HL-60 (cell line): Measurements from ENCODE around the gene METTL25.

Source experiments
- DNase-seq, 2 experiments: peaks; one replicate each; pipeline ENCODE4 v3.0.0-alpha.2; 2010 to 2020; ENCODE audit warnings: low read depth in 1 of 2, low spot score in 1 of 2
- H3K27ac ChIP-seq: fragments of 250-450 bp; sonication (Bioruptor Pico); replicated peaks from 2 replicates; pipeline ENCODE4 v1.5.1; 2020; ENCODE audit warnings: mild to moderate bottlenecking, moderate library complexity
- H3K27me3 ChIP-seq: fragments of 250-450 bp; sonication (Bioruptor Pico); 2 replicates; pipeline ENCODE4 v1.5.1; 2021; ENCODE audit warnings: mild to moderate bottlenecking, moderate library complexity; ENCODE audit not compliant: insufficient read depth, poor library complexity, severe bottlenecking
- H3K4me3 ChIP-seq: replicated peaks from 2 replicates; pipeline ENCODE4 v1.5.1; 2011; ENCODE audit warnings: mild to moderate bottlenecking, control low read depth, low read length; ENCODE audit not compliant: insufficient read depth
- CTCF ChIP-seq: IDR thresholded peaks from one replicate; pipeline ENCODE4 v1.5.1; 2011; ENCODE audit warnings: low read length, control low read depth, inconsistent platforms; ENCODE audit not compliant: insufficient read depth
- GABPA ChIP-seq: IDR thresholded peaks from 2 replicates; pipeline ENCODE4 v1.6.1; 2012; ENCODE audit warnings: low read depth
- POLR2AphosphoS5 ChIP-seq: IDR thresholded peaks from 2 replicates; pipeline ENCODE4 v1.6.1; 2012; ENCODE audit warnings: low read depth
- REST ChIP-seq: IDR thresholded peaks from 2 replicates; pipeline ENCODE4 v1.6.1; 2012; ENCODE audit warnings: low read depth; ENCODE audit not compliant: insufficient replicate concordance
- SPI1 ChIP-seq: IDR thresholded peaks from 2 replicates; pipeline ENCODE4 v1.6.1; 2012; ENCODE audit warnings: low read depth, mild to moderate bottlenecking, borderline replicate concordance

METTL25 gene

DNA sequence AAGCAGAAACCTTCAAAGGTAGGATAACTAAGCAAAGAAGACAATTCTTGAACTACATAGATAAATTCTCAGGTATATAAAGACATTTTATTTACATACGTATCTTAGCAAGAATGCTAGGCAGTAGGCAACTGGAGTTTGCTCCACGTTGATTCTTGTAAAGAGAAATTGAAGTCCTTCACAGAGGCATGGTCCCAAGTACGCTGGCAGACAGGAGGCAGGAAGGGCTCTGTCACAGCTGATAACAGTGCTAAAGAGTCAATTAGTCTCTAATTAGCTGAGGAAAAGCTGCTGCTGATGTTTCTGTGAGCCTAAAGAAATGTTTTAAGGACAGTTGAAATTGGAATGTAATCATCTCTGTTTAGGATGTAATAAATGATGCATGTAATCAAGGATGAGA, 146.8 kb downstream of the METTL25 start:
- Histone ChIP-seq H3K27me3 (no peaks in the 10 kb centered on the region), H3K4me3 (no peak overlapping the region), H3K27ac (no peak overlapping the region)
- no peak for DNase-seq
- TF ChIP-seq POLR2AphosphoS5 (no peak), REST (no peak), SPI1 (no peak), CTCF (no peak), GABPA (no peak)

- Histone ChIP-seq H3K4me3 (no peak overlapping the region), H3K27ac (no peak overlapping the region), H3K27me3 (no peaks in the 10 kb centered on the region)
- DNase-seq, result no peak
- TF ChIP-seq REST (no peak), SPI1 (no peak), POLR2AphosphoS5 (no peak), GABPA (no peak), CTCF (no peak)
Observed at GRCh38 chr12:82507686-82508085, 149.4 kb downstream of the METTL25 start.

DNA sequence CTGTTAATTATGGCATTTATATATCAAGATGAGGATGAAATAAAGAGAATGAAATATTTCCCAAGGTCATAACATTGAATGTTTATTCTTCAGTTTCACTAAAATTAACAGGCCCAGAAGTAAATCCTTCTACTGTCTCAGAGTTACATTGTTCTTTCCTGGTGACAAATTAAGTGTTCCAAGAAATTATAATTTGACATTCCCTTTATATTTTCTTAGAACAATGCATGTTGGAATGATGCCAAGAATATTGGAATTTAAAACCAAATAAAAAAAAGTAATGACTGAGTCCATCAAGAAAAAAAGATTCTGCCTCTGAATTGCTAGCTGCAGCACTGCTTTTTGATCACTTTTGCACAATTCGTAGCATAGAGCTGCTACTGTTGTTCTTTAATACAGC, 152.1 kb downstream of the METTL25 start:
- Histone ChIP-seq H3K27ac (no peak overlapping the region), H3K4me3 (no peak overlapping the region), H3K27me3 (no peaks in the 10 kb centered on the region)
- DNase-seq, result no peak
- TF ChIP-seq POLR2AphosphoS5 (no peak), REST (no peak), CTCF (no peak), SPI1 (no peak), GABPA (no peak)
